Activated naive CD4-positive, alpha-beta T cell treated with anti-CD3 and anti-CD28 coated beads, Interleukin-2, amount 50 U/mL, for 72 hours (primary cell): ENCODE results near the gene MSRB1. TPM values are rescaled to one million over a fixed set of nuclear protein-coding genes. Genes with fewer than 3 reads are reported as not detected.
"Not testable (repeated sequence)": the region's sequence is repeated elsewhere in the genome, so short reads cannot be mapped to it uniquely, and the experiment has no call there.

ENCODE experiments used
- ATAC-seq, 2 donors: fragments of 150-1000 bp; cut with Tn5 transposase; 2 replicates each; pipeline ENCODE4 v1.10.0; 2021; ENCODE audit warnings: mild to moderate bottlenecking in 2 of 2, moderate library complexity in 2 of 2
- DNase-seq, 2 donors: peaks; one replicate each; pipeline ENCODE4 v3.0.0; 2021 to 2022; ENCODE audit warnings: low spot score in 2 of 2
- H3K27ac Mint-ChIP-seq, 2 donors: one replicate each; pipeline ENCODE4 v1.8.0; 2022; ENCODE audit warnings: mild to moderate bottlenecking in 2 of 2, mixed read lengths in 2 of 2
- H3K36me3 Mint-ChIP-seq, 2 donors: one replicate each; pipeline ENCODE4 v1.8.0; 2022; ENCODE audit warnings: mixed read lengths in 2 of 2
- H3K9me3 Mint-ChIP-seq, 2 donors: one replicate each; pipeline ENCODE4 v1.8.0; 2022; ENCODE audit warnings: mixed read lengths in 2 of 2
- total RNA-seq, 2 donors: library from RNA; stranded (reverse); gene quantifications; one replicate each; pipeline ENCODE4 v1.2.3, GENCODE V29; 2022

The MSRB1 gene
- total RNA-seq, 2 donors from 2014 or later, result 17.3 to 41.7 TPM

DNA sequence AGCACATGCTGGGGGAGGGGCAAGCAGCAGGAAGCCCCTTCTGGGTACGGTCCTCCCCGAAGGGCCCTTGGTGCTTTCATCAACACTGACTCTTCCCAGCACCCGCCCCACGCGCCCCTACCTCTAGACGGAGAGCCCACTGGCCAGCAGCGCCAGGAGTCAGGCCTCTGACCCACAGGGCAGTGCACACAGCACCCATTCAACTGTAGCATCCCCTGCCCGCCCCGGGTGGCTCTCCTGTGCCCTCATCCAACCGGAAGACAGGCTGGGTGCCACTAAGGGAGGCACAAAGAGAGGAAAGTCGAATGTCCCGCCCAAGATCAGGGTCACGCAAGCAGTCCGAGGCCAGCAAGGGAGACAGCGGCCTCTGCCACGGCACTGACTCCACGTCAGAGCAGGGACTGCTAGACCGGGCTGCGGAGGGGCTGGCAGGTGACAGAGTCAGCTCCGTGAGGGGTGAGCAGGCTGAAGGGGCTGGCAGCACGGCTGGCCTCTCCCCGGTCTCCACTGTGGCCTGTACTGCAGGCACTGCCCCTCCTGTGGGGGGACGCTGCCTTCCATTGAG, 9.8 kb downstream of the MSRB1 start:
- DNase-seq, result no peak

DNA sequence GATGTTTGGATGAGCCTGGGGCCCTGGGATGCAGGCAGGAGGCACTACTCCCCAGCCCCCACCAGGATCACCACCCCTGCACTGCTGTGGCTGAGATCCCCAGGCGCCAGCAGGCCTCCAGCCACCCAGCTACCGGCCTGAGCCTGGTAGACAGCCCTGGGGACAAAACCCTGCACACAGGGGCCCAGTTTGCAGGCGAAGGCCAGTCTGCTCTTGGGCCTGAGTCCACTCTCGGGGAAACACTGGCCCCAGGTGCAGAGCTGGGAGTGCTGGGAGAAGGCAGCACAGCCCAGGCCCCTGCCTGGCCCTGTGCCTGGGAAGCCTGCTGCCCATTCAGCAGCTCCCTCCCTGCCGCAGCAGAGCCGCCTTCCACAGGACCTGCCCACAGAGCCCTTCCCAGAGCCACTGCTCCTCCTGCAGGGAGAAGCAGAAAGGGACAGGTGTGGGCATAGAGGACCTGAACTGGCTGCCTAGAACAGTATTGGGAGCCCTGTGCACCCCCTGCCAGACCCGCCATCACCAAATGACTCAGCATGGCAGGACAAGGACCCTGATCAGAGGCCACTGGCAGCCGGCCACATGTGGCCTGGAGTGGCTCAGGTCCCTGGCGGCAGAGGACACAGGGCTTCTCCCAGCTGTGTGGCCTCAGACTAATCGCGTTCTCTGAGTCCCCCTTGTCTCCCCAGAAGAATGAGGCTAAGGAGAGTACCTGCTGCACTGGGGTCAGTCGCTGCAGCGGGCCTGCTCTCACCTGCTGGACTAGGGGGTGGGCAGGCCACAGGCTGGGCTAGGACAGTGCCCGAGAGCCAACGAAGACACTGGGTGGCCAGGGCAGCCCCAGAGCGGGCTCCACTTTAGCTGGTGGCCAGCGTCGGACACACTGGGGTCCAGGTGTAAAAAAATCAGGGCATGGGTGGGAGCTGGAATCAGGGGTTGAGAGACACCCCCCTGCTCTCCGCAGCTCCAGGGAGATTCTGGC, 10.7 kb downstream of the MSRB1 start:
- no peak overlapping the region for H3K27ac Mint-ChIP-seq
- DNase-seq (no peak), ATAC-seq (no peak)
- no peaks in the 10 kb centered on the region for H3K36me3 Mint-ChIP-seq
- no peaks in the 10 kb centered on the region for H3K9me3 Mint-ChIP-seq

More for the DNA sequence above, 9.8 kb downstream of the MSRB1 start:
- ATAC-seq, result no peak
- Mint-ChIP-seq H3K9me3 (no peaks in the 10 kb centered on the region), H3K36me3 (no peaks in the 10 kb centered on the region), H3K27ac (no peak overlapping the region)

DNA sequence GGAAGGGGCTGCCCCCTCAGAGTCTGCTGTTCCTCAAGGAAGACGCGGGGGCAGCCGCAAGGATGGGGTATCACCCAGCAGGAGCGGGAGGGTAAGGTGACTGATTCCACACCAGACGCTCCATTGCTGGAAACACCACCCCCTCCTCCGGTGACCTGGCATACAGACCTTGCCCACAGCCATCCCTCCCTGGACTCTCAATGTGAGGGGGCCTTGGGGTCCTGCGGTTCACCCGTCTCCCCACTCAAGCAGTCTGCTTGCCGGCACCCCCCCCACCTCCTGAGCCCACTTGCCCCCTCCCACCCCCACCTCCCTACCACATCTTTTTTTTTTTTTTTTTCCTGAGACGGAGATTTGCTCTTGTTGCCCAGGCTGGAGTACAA, 12.7 kb downstream of the MSRB1 start:
- DNase-seq (no peak), ATAC-seq (no peak)
- no peaks in the 10 kb centered on the region for H3K9me3 Mint-ChIP-seq
- no peak overlapping the region for H3K27ac Mint-ChIP-seq
- no peaks in the 10 kb centered on the region for H3K36me3 Mint-ChIP-seq

DNA sequence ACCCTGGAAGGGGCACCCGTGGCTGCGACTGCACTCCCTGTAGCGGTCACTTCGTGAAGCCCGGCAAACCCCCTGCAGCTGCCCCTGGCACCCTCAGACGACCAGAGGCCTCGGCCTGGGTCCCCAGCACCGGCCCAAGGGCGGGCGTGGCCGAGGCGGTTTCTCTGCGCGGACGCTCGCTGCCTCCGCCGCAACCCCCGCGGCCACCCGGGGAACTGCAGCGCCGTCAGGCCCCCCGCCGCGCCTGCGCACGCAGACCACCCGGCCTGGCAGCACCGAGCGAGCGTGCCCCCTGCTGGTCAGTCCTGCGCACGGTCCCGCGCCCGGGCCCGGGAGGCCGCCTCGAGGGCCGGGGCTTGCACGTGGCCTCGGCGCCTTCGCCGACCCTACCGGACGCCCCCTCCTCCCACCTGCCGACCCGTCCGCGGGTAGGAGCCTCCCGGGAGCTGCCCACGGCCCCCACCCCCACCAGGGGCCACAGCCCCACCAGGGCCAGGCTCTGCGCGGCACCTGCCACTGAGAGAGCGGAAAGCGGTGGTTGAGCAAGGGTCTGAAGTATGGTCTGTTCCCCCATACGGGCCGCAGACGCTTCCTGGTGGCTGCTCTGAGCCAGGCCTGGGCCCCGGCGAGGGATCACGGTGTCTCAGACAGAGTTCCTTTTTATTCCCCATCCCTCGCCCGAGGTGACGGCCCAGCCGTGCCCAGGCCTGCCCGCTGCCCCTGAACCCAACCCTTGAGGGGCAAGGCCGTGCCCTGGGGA, 13.2 kb downstream of the MSRB1 start:
- H3K9me3 Mint-ChIP-seq, result no peaks in the 10 kb centered on the region
- DNase-seq (peak; percentile 95 to 100), ATAC-seq (peak; percentile 93 to 94)
- no peaks in the 10 kb centered on the region for H3K36me3 Mint-ChIP-seq
- H3K27ac Mint-ChIP-seq, result peak overlapping the region in 1 of 2 donors; percentile 64

DNA sequence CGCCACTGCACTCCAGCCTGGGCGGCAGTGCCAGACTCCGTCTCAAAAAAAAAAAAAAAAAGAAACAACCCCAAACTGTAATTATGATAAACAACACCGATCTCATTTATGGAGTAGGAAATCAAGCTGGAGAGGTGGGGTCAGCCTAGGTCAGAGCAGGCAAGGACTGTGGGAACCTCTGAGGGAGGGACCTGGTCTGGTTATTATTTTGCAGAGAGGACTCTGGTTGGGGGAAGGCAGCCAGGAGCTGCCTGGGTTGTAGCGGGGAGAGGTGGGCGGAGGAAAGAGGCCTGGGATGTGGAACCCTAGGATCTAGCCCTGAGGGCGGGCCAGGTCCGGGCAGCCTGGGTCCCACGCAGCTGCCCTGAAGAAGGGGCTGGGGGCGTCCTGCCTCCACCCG, 13.9 kb downstream of the MSRB1 start:
- Mint-ChIP-seq H3K36me3 (no peaks in the 10 kb centered on the region), H3K27ac (peak overlapping the region; percentile 17 to 64), H3K9me3 (no peaks in the 10 kb centered on the region)
- DNase-seq (no peak), ATAC-seq (peak; percentile 28 to 36)

DNA sequence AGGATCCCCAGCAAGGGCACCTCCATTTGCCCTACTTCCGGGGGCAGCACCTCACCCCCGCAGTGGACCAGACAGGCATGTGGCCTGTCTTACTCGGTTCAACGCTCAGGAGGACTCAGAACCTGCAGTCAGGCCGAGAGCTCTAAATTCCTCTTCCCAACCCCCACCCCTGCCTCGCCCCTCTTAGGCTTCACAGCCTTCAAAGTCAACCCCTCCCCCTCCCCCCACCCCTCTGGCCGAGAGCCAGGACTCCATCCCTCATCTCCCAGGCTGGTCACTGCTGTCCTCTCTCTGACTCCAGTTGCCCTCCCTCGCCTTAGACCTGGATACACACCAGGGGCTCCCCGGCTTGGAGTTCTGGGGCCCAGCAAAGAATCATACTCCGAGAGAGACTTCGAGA, 16.7 kb downstream of the MSRB1 start:
- no peak for DNase-seq
- Mint-ChIP-seq H3K36me3 (peaks cover 0 to 6% of the 10 kb centered on the region in 2 donors), H3K9me3 (peaks cover 0 to 3% of the 10 kb centered on the region in 2 donors), H3K27ac (no peak overlapping the region)
- no peak for ATAC-seq

DNA sequence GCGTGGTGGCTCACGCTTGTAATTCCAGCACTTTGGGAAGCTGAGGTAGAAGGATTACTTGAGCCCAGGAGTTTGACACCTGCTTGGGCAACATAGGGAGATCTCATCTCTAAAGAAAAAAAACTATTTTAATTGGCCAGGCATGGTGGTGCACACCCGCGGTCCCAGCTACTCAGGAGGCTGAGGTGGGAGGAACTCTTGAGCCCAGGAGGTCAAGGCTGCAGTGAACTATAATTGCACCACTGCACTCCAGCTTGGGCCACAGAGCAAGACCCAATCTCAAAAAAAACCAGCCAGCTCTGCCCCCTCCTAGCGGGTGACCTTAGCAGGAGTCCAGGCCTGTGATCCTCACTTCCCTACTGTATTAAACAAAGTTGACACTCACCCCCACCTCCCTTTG, 18.9 kb downstream of the MSRB1 start:
- Mint-ChIP-seq H3K9me3 (peaks cover 0 to 3% of the 10 kb centered on the region in 2 donors), H3K36me3 (peaks cover 0 to 10% of the 10 kb centered on the region in 2 donors), H3K27ac (no peak overlapping the region)
- ATAC-seq, result no peak
- no peak for DNase-seq

DNA sequence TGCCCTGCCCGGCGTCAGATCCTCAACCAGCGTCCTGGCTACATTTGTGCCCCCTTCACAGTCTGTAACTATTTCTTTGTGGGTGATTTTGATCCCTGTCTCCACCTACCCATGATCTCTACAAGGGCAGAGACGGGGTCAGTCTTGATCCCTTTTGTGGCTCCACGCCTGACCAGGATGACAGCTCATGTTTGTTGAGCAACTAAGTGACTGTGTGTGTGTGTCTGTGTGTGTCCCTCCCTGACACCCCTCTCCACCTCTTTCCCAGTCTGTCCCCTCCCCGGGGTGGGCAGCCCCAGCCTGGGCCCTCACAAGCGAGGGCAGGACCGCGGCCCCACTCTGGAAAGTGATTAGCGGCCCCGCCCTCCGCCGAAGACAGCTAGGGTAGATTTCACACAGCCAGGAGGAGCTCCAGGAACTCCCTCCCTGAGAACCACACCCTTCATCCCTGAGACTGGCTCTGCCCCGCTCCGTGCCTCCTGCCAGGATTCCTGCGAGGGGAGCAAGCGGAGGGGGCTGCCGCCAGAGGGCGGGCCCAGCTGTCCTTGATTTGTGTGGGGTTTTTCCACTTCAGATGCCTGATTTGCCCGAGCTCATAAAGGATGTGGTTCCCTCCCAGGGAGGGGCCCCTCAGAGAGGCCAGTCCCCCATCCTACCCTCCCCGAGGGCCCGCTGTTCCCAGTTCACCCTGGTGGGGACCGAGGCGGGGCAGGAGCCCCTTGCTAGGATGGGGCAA, 19.5 kb downstream of the MSRB1 start:
- no peak overlapping the region for H3K27ac Mint-ChIP-seq
- DNase-seq, result no peak
- peaks cover 0 to 3% of the 10 kb centered on the region in 2 donors for H3K9me3 Mint-ChIP-seq
- H3K36me3 Mint-ChIP-seq, result peaks cover 0 to 10% of the 10 kb centered on the region in 2 donors
- ATAC-seq, result peak in 1 of 2 donors; percentile 46

DNA sequence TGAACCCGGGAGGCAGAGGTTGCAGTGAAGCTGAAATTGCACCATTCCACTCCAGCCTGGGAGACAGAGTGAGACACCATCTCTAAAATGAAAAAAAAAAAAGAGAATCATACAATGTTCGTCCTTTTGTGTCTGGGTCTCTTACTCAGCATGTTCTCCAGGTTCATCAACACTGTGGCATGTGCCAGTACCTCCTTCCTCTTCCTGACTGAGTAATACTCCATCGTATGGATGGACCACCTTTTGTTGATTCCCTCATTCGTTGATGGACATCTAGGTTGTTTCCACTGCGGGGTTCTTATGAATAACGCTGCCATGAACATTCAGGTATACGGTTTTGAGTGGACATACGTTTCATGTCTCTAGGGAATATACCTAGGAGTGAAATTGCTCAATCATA, 20.6 kb downstream of the MSRB1 start:
- Mint-ChIP-seq H3K9me3 (peaks cover 0 to 3% of the 10 kb centered on the region in 2 donors), H3K36me3 (peaks cover 0 to 10% of the 10 kb centered on the region in 2 donors), H3K27ac (no peak overlapping the region)
- ATAC-seq (no peak), DNase-seq (no peak)

DNA sequence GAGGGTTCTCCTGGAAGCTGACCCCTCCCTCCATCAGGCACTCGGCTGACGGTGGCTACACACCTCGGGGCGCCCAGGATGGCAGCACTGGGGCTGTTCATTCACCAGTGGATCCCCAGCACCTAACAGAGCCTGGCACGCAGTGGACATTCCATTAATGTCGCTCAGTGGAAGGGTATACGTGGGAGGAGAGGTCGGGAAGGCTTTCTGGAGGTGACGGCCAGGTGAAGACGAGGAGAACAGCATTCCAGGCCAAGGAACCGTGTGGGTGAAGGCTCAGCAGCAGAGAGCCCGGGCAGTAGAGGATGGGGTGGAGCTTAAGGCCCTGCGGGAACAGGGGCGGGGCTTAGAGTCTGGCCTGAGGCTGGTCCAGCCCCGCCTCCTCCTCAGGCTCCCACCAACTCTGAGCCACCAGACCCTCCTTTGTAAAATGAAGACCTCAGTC, 22.2 kb downstream of the MSRB1 start:
- Mint-ChIP-seq H3K27ac (no peak overlapping the region), H3K36me3 (peaks cover 0 to 10% of the 10 kb centered on the region in 2 donors), H3K9me3 (peaks cover 0 to 3% of the 10 kb centered on the region in 2 donors)
- peak; percentile 29 to 76 for ATAC-seq
- DNase-seq, result peak in 1 of 2 donors; percentile 46

DNA sequence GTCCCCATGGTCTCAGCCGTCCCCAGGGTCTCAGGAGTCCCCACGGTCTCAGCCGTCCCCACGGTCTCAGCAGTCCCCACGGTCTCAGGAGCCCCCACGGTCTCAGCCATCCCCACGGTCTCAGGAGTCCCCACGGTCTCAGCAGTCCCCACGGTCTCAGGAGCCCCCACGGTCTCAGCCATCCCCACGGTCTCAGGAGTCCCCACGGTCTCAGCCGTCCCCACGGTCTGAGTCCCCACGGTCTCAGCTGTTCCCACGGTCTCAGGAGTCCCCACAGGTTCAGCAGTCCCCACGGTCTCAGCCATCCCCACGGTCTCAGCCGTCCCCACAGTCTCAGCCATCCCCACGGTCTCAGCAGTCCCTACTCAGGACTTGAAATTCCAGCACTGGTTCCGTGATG, 22.9 kb downstream of the MSRB1 start:
- H3K27ac Mint-ChIP-seq, DNase-seq, H3K36me3 Mint-ChIP-seq, ATAC-seq, H3K9me3 Mint-ChIP-seq: not testable (repeated sequence)

DNA sequence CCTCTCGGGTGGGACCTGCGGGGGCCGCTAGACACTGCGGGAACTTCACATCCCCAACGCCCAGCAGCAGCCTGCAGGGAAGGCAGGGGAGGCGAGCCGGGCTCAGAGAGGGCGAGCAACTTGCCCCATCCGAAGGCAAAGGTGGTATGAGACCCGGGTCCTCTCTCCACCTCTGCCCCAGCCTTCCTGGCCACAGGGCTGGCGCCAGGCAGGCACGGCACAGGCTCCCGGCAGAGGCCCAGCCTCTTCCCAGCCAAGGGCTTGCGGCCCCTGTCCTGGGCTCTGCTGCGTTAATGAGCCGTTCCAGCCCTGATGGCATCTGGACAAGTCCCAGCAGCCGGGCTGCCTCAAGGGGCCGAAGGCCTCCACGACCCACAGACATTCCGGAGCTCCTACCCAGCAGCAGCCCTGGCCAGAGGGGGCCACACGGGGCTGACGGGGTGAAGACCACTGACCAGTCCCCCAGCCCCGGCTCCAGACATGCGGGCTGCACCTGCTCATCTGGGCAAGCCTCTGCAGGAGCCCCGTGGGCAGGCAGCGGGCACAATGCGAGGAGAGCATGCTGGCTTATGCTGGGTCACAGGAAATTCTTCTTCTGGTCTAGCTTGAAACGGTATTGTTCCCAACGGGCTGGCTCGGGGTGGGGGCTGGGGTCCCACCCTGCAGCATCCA, 23.5 kb downstream of the MSRB1 start:
- Mint-ChIP-seq H3K27ac (no peak overlapping the region), H3K36me3 (peaks cover 0 to 10% of the 10 kb centered on the region in 2 donors), H3K9me3 (peaks cover 0 to 3% of the 10 kb centered on the region in 2 donors)
- no peak for ATAC-seq
- DNase-seq, result no peak

DNA sequence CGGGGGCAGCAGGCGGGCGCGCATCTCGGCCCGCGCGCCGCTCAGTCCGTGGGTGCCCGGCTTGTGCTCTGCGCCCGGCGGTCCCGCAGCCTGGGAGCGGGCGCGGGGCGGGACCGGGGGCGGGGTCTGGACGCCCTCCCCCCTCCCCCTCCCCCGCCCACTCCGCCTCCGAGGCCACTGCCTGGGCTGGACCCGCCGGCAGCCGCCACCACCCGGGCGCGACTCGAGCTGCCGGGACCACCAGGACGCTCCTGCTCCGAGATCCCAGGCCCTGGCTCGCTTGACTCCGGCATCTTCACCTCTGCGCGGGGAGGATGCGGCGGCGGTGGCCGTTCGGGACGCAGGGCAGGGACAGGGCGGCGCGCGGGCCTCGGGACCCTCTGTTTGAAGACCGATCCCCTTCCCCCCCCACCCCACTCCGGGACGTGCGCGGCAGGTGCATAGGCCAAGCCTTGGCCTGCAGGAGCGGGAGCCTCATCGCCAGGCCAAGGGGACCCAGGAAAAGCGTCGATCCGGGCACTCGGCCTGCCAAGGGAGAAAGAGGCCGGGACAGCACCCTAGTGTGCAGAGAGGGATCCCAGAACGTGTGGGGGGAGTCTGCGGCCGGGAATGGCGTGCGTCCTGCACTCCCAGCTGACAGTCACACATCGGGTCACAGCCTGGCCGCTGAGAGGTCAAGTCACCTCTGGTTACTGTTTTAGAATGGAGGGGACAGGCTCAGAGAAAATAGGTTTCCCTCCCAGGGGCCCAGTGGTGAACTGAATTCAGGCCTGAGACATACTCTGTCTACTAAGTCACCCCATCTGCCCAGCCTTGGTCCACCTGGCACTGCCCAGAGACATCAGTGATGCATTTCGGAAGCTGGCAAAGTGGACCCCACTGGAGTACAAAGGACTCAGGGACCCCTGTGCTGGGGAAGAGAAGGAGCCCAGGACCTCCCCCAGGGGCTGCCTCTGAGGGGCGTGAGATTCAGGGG, 24.4 kb downstream of the MSRB1 start, which contains the start of gene HS3ST6:
Gene HS3ST6, minus strand, starts transcription at position 65 of the 976 bp plus-strand sequence. CDS start 92 bp downstream, outside the sequence.
- no peak within 1 kb of the TSS for H3K27ac Mint-ChIP-seq
- peaks cover 0 to 10% of the 10 kb centered on the region in 2 donors for H3K36me3 Mint-ChIP-seq
- ATAC-seq (no peak), DNase-seq (no peak)
- peaks cover 0 to 3% of the 10 kb centered on the region in 2 donors for H3K9me3 Mint-ChIP-seq

DNA sequence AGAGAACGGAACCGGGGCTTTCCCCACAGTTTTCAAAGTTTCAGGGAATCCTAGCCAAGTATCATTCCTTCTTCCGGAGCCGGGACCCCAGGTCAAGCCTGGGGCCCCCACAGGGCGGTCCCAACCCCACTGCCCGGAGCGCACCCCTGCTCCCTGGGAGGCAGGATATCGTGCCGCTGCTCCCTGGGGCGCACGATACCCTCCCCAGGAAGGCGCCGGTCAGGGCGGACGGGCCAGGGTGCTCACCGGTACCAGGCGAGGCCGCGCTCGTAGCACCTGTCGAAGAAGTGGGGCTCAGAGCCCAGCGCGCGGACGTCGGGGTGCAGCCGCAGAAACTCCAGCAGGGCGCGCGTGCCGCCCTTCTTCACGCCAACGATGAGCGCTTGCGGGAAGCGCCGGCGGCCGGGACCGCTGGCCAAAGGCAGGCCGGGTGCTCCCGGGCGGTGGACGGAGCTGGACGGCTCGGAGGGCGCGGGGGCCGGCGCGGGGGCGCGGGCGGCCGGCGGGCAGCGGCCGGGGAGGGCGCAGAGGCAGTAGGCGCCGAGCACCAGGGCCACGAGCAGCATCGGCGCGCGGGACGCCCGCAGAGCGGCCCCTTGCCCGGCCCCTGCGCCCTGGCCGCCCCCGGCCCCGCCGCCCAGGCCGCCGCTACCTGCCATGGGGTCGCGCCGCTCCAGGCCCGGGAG, 25.2 kb downstream of the MSRB1 start:
- no peak overlapping the region for H3K27ac Mint-ChIP-seq

More for the DNA sequence above, 25.2 kb downstream of the MSRB1 start:
- H3K36me3 Mint-ChIP-seq, result peaks cover 0 to 10% of the 10 kb centered on the region in 2 donors
- ATAC-seq, result no peak
- H3K9me3 Mint-ChIP-seq, result peaks cover 0 to 3% of the 10 kb centered on the region in 2 donors
- no peak for DNase-seq
